PC-9 (cell line): Measurements from ENCODE around the gene ANXA6.

Experiments
- CTCF ChIP-seq: fragments of 200-600 bp; sonication (generic); conservative IDR thresholded peaks from 2 replicates; pipeline ENCODE4 v1.6.1; 2017; ENCODE audit warnings: mixed run types, antibody characterized with exemption, mild to moderate bottlenecking, moderate library complexity
- EZH2 ChIP-seq: fragments of 200-600 bp; sonication (generic); IDR thresholded peaks from 2 replicates; pipeline ENCODE4 v1.8.0; 2017; ENCODE audit warnings: antibody characterized with exemption, low read depth

GRCh38 chr5:151110122-151110681 lies 47.4 kb downstream of the ANXA6 start:
- TF ChIP-seq CTCF: no peak
- no peak for TF ChIP-seq EZH2
